ENCODE measurements around the gene NFATC2. TPM values are rescaled to one million over a fixed set of nuclear protein-coding genes. Genes with fewer than 3 reads are reported as not detected.

Gene NFATC2
- total RNA-seq, 1 donor from 2014 or later, result 4.8 TPM

- TF ChIP-seq, protein P1, sequence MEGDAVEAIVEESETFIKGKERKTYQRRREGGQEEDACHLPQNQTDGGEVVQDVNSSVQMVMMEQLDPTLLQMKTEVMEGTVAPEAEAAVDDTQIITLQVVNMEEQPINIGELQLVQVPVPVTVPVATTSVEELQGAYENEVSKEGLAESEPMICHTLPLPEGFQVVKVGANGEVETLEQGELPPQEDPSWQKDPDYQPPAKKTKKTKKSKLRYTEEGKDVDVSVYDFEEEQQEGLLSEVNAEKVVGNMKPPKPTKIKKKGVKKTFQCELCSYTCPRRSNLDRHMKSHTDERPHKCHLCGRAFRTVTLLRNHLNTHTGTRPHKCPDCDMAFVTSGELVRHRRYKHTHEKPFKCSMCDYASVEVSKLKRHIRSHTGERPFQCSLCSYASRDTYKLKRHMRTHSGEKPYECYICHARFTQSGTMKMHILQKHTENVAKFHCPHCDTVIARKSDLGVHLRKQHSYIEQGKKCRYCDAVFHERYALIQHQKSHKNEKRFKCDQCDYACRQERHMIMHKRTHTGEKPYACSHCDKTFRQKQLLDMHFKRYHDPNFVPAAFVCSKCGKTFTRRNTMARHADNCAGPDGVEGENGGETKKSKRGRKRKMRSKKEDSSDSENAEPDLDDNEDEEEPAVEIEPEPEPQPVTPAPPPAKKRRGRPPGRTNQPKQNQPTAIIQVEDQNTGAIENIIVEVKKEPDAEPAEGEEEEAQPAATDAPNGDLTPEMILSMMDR (conservative IDR thresholded peaks at IDR 0.05), result no peak
- Mint-ChIP-seq H3K4me3 (peak overlapping the region; percentile 75), H3K27me3 (no peaks in the 10 kb centered on the region), H3K9me3 (no peaks in the 10 kb centered on the region), H3K27ac (peak overlapping the region; percentile 98), H3K36me3 (peaks cover 5% of the 10 kb centered on the region), H3K4me1 (ENCODE audit: unreplicated experiment) (peaks cover 12% of the 10 kb centered on the region)
- DNase-seq (ENCODE audit: extremely low spot score, unreplicated experiment), result no peak
Measured at GRCh38 chr20:51416532-51417249, 125.8 kb downstream of the NFATC2 start.

DNA sequence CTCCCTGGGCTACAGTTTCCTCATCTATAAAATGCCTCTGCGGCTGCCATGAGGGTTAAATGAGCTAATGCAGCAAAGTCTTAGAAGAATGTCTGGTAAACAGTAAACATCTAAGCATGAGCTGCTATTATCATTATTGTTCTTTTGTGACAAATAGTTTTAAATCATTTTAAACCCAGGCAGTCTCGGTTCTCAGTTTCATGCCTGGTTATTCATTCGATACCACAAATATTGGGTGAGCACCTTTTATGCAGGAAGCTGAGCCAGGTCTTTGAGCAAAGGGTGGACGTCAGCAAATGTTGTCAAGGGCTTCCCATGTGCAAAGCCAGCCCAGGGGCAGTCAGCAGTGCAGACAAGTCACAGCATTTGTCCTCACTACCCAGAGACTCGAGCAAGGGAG lies 128.7 kb downstream of the NFATC2 start:
- H3K27ac Mint-ChIP-seq, result no peak overlapping the region
- H3K36me3 Mint-ChIP-seq, result peaks cover 11% of the 10 kb centered on the region
- no peaks in the 10 kb centered on the region for H3K27me3 Mint-ChIP-seq
- TF ChIP-seq, protein P1 (conservative IDR thresholded peaks at IDR 0.05), result no peak
- no peak for DNase-seq (ENCODE audit: extremely low spot score, unreplicated experiment)
- H3K4me1 Mint-ChIP-seq (ENCODE audit: unreplicated experiment), result peaks cover 12% of the 10 kb centered on the region
- H3K9me3 Mint-ChIP-seq, result peaks cover 3% of the 10 kb centered on the region
- no peak overlapping the region for H3K4me3 Mint-ChIP-seq

DNA sequence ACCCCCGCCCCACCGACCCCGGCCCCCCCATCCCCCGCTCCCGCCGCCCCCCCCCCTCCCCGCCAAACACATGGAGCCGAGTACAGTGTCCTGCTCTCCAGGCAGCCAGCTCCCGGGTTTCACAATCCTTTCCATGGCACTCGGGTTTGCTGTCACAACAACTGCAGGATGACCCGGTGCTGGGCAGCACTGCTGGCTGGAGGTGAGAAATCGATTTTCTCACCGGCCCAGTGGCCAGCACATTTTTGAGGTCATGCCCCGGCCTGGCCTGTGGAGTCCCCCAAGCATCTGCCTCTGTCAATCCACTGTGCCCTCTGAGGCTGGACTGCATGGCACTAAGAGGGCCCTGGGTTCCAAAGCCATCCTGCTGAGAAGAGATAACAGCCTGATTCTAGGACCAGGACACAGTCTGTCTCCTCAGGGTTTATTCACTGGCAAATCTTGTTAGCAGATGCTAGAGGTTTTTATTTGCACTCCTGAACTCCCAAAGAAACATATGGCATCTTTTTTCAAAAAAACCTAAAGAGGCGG lies 129.5 kb downstream of the NFATC2 start:
- no peak for DNase-seq (ENCODE audit: extremely low spot score, unreplicated experiment)
- peaks cover 3% of the 10 kb centered on the region for H3K9me3 Mint-ChIP-seq
- no peaks in the 10 kb centered on the region for H3K27me3 Mint-ChIP-seq
- peaks cover 12% of the 10 kb centered on the region for H3K4me1 Mint-ChIP-seq (ENCODE audit: unreplicated experiment)
- no peak overlapping the region for H3K4me3 Mint-ChIP-seq
- H3K27ac Mint-ChIP-seq, result no peak overlapping the region
- TF ChIP-seq, protein P1 (conservative IDR thresholded peaks at IDR 0.05), result no peak
- H3K36me3 Mint-ChIP-seq, result peaks cover 11% of the 10 kb centered on the region

DNA sequence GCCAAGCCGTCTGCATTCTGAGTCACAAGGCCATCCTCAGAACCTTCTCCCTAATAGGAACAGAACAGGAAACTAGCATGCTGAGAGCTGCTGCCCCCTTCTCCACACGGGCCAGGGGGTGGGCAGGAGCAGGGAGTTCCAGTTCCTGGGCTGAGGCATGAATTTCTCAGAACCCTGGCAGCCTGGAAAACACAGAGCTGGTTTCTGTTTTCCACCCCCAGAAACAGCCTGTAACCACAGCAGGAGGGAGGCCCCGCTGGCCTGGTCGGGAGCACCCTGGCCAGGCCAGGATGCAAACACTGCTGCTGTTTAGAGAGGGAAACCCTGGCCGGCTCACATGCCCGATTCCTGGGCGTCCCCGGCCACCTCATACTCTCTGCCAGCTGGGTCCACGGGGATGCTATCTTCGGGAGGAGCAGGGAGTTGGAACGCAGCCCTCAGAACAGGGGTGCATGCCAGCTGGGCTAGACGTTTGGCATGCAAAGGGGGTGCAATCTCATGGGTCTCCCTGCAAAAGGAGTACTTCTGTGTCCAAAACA lies 130.1 kb downstream of the NFATC2 start:
- H3K27me3 Mint-ChIP-seq, result no peaks in the 10 kb centered on the region
- peaks cover 10% of the 10 kb centered on the region for H3K36me3 Mint-ChIP-seq
- H3K27ac Mint-ChIP-seq, result no peak overlapping the region
- no peak overlapping the region for H3K4me3 Mint-ChIP-seq
- peaks cover 9% of the 10 kb centered on the region for H3K4me1 Mint-ChIP-seq (ENCODE audit: unreplicated experiment)
- DNase-seq (ENCODE audit: extremely low spot score, unreplicated experiment), result no peak
- peaks cover 3% of the 10 kb centered on the region for H3K9me3 Mint-ChIP-seq
- TF ChIP-seq, protein P1 (conservative IDR thresholded peaks at IDR 0.05), result no peak

DNA sequence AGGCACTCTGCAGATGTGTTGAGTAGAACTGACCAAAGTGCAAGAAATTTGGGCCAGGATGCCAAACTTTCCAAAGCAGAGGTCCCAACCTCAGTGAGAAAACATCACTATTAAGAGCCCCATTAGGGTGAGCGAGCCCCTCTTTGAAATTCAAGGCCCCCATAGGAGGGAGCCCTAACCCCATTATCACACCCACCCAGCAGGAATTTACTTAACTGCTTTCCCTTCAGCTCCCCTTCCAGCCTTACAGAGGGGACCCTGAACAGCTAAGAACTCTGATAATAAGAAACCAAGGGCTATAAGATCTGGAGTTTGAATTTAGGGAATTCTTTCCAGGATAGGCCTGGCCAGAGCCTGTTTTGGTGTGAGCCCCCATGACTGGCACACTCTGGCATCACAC lies 130.6 kb downstream of the NFATC2 start:
- peaks cover 7% of the 10 kb centered on the region for H3K36me3 Mint-ChIP-seq
- no peak overlapping the region for H3K27ac Mint-ChIP-seq
- no peak overlapping the region for H3K4me3 Mint-ChIP-seq
- TF ChIP-seq, protein P1 (conservative IDR thresholded peaks at IDR 0.05), result no peak
- H3K4me1 Mint-ChIP-seq (ENCODE audit: unreplicated experiment), result peaks cover 4% of the 10 kb centered on the region
- peaks cover 3% of the 10 kb centered on the region for H3K9me3 Mint-ChIP-seq
- no peak for DNase-seq (ENCODE audit: extremely low spot score, unreplicated experiment)
- no peaks in the 10 kb centered on the region for H3K27me3 Mint-ChIP-seq
